ENCODE data around the gene SYT13. TPM values are rescaled to one million over a fixed set of nuclear protein-coding genes. Genes with fewer than 3 reads are reported as not detected.

Gene SYT13
- total RNA-seq: 1 to 10 TPM in 1 of 4 donors, under 1 TPM in 2, not detected in 1; 0.19 to 1.3 (median 0.67) TPM

- Histone ChIP-seq H3K36me3 (no peaks in the 10 kb centered on the region), H3K4me1 (peaks cover 0 to 10% (median 0%) of the 10 kb centered on the region in 3 donors), H3K27me3 (peaks cover 95% of the 10 kb centered on the region), H3K27ac (no peak within 1 kb of the TSS), H3K4me3 (peak within 1 kb of the TSS in 1 of 2 donors; percentile 34), H3K9me3 (peaks cover 0 to 21% (median 0%) of the 10 kb centered on the region in 3 donors)
- 20 to 30% methylated on average over 1 to 4 of the region's 50 CpGs for WGBS, 2 donors (ENCODE audit: low coverage in 1 of 2)
- no peak for ATAC-seq
- no peak for TF ChIP-seq POLR2AphosphoS5 (IDR thresholded peaks at IDR 0.05)
- TF ChIP-seq CTCF (IDR thresholded peaks at IDR 0.05): no peak
- TF ChIP-seq EP300 (IDR thresholded peaks at IDR 0.05): no peak
- TF ChIP-seq POLR2A (IDR thresholded peaks at IDR 0.05): no peak
These were observed at the start of gene SYT13 for GRCh38 chr11:45285930-45286632. TSS of gene SYT13 (minus strand) at chr11:45286341. CDS start at chr11:45286207, 134 bp downstream.

GRCh38 chr11:45335434-45335833 is 49.3 kb upstream of the SYT13 start:
- ATAC-seq: no peak
- H3K27ac ChIP-seq: no peak overlapping the region
- H3K4me3 ChIP-seq: no peak overlapping the region
- H3K4me1 ChIP-seq: peaks cover 0 to 28% (median 8%) of the 10 kb centered on the region in 3 donors
- H3K27me3 ChIP-seq: peaks cover 19% of the 10 kb centered on the region
- TF ChIP-seq POLR2AphosphoS5 (IDR thresholded peaks at IDR 0.05): no peak
- no peak for TF ChIP-seq POLR2A (IDR thresholded peaks at IDR 0.05)
- no peak for TF ChIP-seq EP300 (IDR thresholded peaks at IDR 0.05)
- no peak for TF ChIP-seq CTCF (IDR thresholded peaks at IDR 0.05)
- H3K36me3 ChIP-seq: no peaks in the 10 kb centered on the region
- H3K9me3 ChIP-seq: no peaks in the 10 kb centered on the region

GRCh38 chr11:45334836-45335235 is 48.7 kb upstream of the SYT13 start:
- peaks cover 0 to 22% (median 4%) of the 10 kb centered on the region in 3 donors for H3K4me1 ChIP-seq
- no peak overlapping the region for H3K4me3 ChIP-seq
- ATAC-seq: no peak
- H3K27ac ChIP-seq: no peak overlapping the region
- TF ChIP-seq POLR2A (IDR thresholded peaks at IDR 0.05) (no peak), CTCF (IDR thresholded peaks at IDR 0.05) (no peak)
- no peaks in the 10 kb centered on the region for H3K36me3 ChIP-seq
- WGBS, 2 donors (ENCODE audit: low coverage in 1 of 2): 86% methylated on average over 5 of the region's 5 CpGs; no CpG with 5 or more reads in 1 of the 2 donors
- H3K27me3 ChIP-seq: peaks cover 19% of the 10 kb centered on the region
- H3K9me3 ChIP-seq: no peaks in the 10 kb centered on the region

GRCh38 chr11:45334410-45334809 is 48.3 kb upstream of the SYT13 start:
- no peak for ATAC-seq
- Histone ChIP-seq H3K27me3 (peaks cover 16% of the 10 kb centered on the region), H3K36me3 (no peaks in the 10 kb centered on the region), H3K4me1 (peaks cover 0 to 19% (median 3%) of the 10 kb centered on the region in 3 donors), H3K9me3 (no peaks in the 10 kb centered on the region), H3K27ac (no peak overlapping the region), H3K4me3 (no peak overlapping the region)
- 92 to 93% methylated on average over 9 of the region's 10 CpGs for WGBS, 2 donors (ENCODE audit: low coverage in 1 of 2)
- TF ChIP-seq POLR2AphosphoS5 (IDR thresholded peaks at IDR 0.05) (no peak), EP300 (IDR thresholded peaks at IDR 0.05) (no peak), POLR2A (IDR thresholded peaks at IDR 0.05) (no peak), CTCF (IDR thresholded peaks at IDR 0.05) (no peak)

All from gastroesophageal sphincter (tissue), 4 donors.